Measurements from ENCODE around the gene ATG2B.

The ATG2B gene

DNA sequence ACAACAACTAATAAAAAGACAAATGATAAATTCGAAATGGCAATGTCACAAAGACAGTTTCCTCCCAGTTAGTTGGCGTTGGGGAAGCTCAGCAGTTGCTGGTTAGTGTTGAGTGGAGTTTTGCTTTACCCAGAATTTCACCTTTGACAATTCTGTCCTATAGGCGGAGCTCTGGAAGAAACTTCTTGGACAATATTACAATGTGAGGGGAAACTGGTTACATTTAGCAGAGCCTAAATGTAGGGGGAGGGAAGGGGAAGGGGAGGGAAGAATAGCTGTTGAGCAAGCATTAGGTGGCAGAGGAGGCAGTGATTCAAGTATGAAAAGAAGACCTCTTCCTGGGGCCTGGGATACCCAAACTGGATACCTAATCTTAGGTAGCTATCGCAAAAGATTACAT is 55.7 kb downstream of the ATG2B start:
- no peak for DNase-seq
- ATAC-seq, result no peak

DNA sequence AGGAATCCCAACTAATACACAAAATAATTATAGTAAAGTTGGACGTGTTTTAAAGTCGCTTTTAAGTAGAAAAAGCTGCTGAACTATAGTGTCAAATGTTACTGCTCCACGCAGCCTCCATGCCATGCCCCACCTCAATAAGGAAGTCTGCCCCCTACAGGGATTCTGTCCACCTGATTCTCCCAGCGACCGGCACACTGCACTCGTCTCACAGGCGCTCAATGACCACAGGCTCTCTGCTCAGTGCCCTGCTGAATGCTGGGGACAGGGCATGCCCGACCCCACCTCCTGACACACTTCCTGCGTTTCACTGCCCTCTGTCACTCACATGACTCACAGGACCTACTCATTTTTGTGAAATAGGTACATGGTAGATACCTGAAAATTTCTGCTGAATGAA is 58.2 kb downstream of the ATG2B start:
- no peak for ATAC-seq
- no peak for DNase-seq

DNA sequence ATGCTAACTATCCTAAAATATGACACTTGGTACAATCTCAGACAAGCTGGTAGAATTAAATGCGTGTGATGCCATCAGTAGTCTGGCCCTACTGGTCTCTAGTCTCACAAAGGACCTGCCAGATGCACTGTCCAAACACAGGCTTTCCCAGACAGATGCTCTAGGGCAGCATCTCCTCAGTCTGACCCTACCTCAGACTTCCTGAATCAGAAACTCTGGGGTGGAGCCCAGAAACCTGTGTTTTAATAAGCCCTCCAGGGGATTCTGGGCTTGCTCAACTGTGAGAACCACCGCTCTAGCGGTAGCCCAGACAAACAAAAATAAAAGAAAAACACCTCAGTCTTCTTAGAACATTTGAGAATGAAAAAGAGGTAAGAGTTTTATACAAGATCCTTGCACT is 59.2 kb downstream of the ATG2B start:
- DNase-seq (no peak), ATAC-seq (no peak)

DNA sequence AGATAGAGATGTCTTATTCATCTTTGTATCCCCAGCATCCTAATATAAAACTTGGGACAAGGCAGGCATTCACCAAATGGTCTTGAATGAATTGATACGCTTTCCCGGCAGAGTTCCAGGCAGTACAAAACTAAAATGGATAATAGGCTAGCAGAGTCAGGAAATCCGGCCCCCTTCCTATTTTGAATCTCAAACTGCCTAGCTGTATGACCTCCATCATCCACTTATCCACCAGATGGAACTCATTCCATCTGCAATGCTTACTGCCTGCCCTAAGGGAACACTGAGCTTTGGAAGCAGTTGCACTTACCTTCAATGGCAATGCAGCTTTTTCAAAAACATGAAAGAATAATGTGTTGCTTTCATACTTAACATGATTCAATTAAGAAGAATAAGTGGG is 63.7 kb downstream of the ATG2B start:
- no peak for DNase-seq
- no peak for ATAC-seq

DNA sequence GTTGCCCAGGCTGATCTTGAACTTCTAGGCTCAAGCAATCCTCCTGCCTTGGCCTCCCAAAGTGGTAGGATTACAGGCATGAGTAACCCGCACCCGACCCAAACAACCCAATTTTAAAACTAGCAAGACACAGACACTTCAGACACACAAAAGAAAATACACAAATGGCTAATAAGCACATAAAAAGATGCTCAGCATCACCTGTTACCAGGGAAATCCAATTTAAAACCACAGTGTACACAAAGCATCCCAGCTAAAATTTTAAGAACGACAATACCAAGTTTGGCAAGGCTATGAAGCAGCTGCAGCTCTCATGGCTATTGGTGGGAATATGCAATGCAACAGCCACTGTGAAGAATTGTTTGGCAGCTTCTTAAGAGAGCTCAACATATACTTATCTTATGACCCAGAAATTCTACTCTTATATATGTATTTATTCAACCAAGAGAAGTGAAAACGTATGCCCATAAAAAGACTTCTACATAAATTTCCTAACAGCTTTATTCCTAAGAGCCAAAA is 65.1 kb downstream of the ATG2B start:
- ATAC-seq, result no peak
- no peak for DNase-seq

DNA sequence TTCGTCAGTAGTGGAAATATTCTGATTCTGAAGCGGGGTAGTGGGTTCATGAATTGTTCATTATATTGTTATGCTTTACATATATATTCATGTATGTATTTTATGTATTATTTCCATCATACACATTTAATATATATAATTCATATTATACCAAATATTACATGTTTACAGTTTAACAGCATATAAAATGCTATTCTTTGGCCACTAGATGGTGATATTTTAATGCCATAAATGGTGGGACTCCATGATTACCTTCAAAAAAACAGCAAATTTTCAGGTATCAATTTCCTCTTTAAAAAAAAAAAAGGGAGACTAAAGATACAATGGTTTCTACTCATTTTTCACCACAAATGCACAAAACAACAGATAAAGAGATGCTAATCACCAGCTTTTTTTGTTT is 66.1 kb downstream of the ATG2B start:
- no peak for ATAC-seq
- no peak for DNase-seq

DNA sequence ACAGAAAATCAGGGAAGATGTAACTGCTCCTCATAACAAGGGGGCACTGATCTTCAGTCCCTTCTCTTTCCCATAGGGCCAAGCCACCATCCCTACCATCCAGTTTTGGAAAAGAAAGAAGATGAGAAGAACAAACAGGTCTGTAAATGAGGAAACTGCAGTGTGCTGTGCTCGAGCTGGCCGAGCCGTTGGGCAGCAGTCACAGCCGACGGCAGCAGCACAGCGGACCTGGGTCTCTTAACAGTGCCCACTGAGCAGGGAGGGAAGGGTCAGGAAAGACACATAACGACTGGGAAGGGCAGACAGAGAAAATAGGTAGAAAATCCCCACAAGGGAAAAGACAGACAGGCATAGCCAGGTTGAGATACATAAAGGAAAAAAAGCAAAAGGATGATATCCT is 68.9 kb downstream of the ATG2B start:
- DNase-seq, result no peak
- ATAC-seq, result no peak

DNA sequence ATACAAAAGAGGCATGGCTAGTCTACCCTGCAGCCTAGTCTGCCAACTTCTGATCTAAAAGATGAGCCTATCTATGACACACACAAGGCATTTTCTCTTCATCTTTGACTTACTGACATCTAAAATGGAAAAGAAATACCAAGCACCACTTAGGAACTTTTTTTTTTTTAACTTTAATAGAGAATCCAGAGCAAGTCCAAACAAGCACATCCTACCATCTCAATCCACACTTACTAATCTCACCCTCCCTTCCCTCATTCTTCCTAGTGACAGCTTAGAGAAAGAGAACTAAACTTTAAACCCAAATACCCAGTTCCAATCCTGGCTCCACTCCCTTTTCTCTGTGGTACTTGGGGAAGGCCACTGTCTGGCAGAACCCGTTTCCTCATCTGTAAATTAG is 75.3 kb downstream of the ATG2B start:
- ATAC-seq (no peak), DNase-seq (no peak)

DNA sequence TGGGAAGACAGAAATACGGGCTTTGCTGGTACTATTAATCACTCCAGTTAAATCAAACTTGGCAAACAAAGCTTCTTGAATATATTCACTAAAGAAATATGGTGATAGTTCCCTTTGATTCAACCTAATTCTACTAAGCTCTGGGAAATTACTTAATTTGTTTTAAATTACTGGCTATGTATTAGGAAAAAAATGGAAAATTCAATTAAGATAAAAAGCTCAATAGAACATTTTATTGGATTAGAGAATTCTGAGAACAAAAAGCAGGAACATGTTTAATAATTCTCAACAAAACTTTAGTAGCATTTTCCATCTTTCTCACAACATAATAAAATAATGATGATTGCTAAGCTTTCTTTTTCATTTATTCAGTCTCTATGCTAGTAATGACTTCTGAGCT is 76.9 kb downstream of the ATG2B start:
- no peak for DNase-seq
- no peak for ATAC-seq

DNA sequence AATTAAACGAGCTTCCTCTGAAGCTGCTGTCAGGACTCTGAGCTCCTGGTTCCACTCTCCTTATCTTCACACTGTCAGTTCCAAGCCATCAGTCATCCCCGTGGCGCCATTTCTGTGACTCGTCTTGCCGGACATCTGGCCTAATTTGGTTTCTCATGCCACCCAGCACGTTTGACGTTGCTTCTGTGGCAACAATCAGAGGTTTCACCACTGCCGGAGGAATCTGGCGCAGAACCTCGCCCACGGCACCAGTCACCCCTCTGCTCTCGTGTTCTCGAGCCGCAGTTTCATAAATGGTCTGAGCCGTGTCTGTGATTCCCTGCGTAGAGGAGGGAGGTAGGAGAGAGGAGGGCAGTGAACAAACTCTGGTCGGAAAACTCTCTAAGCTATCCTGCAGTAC is 77.5 kb downstream of the ATG2B start:
- no peak for ATAC-seq
- DNase-seq, result no peak

DNA sequence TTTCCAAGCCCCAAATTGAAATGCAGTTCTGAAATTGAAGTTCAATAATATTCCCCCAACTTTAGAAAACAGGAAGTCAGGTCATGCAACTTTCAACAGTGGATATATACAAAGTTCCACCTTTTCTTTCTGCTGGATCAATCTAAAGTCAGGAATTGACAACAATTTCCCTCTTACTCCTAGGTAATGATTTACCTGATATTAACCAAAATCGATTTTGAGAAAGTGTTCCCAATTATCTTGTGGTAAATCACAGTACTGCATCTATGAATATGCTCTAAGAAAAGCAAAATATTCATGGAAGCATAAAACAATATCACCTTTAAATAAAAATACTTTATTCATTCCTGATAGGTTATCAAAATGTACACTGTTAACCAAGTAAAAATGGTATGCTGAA is 78.7 kb downstream of the ATG2B start:
- ATAC-seq, result no peak
- DNase-seq, result no peak

DNA sequence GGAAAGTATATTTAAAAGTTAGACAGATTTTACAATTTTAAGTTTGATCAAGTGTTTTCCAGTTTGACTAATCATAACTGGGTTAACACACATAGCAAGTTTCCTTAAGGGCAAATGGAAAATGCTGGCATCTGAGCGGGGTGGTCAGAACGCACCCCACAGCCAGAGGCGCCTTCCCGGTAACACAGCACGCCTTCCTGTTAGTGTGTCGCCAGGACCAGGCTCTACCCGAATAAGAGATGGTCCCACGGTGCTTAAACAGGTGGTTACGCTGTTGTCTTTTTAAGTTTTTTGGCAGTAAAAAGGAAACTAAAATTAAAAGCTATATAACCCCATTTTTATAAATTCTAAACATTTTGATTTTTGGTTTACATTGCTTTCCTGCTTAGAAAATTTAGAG is 79.1 kb downstream of the ATG2B start:
- no peak for ATAC-seq
- DNase-seq, result no peak

DNA sequence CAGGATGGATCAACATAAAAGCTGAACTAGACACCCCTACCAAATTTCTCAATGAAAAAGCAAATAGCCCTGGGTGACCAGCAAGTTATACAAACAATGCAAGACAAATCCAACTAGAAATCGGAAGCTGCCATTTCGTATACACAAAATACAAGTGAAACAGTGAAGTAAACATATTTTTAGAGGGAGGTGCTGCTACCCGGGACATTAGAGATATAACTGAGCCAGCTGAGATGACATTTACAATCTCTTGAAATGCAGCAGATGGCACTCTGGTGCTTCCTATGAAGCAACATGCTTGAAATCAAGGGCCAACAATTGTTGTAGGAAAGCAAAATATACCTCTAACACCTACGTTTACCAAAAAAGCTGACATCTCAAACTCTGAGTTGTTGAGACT is 81.7 kb downstream of the ATG2B start:
- ATAC-seq, result no peak
- no peak for DNase-seq

DNA sequence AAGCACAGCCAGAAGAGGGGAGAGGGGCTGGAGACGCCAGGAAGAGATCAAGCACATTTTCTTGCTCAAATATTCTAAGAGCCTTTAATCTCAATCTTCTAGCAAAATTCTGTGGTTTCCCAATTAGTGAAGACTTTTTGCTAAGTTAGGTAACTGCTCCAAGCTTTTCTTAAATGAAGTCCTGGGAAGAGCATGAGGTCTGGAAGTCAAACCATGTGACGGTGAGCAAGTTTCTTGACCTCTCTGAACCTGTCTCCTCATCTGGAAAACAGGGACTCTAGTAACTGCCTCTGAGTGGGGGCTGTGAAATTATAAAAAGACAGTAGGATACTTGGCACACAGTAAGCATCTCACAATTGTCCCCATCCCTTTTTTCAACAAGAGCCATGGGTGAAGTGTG is 83.0 kb downstream of the ATG2B start:
- ATAC-seq (no peak), DNase-seq (no peak)

DNA sequence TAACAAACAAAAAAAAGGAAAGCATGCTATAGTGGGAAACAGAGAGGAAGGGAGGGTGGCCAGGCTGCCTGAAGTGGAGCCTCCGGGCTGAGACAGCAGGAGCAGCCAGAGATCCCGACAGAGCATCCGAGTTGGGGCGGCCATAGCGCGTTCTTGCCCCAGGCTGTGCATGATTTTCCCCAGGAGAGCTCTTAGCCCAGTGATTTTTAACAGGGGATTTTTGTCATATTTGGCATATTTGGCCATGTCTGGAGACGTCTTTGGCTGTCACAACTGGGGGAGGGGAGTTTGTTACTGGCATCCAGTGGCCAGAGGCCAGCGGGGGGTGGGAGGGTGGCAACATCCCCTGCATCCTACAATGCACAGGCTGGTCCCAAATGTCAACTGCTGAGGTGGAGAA is 83.6 kb downstream of the ATG2B start:
- DNase-seq, result no peak
- no peak for ATAC-seq

DNA sequence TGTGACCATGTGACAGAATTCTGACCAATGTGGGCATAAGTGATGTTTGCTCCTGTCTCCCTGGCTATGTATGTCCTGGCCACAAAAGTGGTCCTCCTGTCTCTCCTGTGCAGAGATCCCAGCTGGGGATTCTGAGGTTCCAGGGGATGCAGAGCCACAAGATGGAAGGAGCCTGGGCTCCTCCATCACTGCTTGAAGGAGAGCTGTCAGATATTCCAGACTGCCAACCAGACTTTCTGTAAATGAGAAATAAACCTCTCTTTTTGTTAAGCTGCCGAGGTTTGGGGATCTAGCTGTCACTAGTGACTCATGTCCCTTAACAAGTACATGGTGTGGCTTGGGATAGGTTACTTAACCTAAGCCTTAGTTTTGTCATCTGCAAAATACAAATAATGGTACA is 85.3 kb downstream of the ATG2B start:
- no peak for ATAC-seq

DNA sequence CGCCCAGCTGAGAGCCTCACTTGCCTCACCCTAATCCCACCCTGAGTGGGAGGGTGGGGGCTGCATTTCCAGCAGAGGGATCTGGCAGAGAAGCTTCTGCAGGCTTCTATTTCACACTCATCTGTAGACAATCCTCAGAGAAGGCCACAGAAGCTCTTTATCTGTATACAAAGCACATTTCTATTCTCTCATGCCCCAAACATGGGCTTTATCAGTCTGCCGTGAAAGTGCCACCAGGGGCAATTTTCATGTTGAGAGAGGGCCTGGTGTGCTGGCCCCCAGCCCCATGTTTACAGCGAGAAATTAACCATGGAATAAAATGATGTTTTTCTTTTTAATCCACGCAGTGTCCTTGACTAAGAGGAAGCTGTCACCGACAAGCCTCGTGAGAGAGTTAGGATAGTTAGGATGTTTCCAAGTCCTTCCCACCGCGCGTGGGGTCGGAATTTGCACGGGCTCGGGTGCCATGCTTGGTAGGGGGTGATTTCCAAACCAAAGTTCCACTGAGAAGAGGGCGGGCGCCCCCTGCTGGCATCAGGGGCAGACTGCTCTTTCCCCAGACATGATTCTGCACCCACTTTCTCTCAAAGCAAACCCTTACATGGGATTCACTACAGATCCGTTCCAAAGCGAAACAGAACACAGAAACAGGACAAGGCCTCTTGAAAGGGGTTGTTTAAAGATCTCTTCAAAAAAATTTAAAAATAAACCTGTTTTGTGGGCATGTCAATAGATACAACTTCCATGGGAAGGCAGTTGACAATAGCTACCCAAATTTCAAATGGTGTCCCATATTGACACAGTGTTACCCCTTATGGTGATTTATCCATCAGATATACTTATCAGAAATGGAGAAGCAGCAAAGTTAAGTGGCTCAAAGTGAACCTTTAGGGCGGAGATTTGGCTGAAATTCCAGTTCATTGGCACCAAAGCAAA is 87.7 kb downstream of the ATG2B start:
- ATAC-seq (peak; percentile 14), DNase-seq (peak; percentile 80)

More for the DNA sequence above, 85.3 kb downstream of the ATG2B start:
- DNase-seq, result no peak

DNA sequence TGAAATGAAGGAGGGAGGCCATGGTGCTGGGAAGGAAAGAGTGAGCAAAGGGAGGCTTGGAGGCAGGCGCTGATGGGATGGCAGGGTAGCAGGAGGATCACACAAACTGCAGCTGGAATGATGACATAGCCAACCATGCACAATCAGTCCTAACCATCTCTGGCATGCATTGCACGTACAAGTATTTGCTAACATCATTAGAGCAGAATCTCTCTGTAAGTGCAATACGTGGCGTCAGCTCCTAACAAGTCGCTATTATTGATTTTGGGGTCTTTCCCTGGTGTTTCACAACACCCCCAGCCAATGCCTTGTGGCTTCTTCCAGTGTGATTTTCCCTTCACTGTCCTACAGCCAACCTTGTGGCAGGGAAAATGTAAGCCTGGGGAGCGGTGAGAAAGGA is 88.6 kb downstream of the ATG2B start:
- ATAC-seq, result no peak
- no peak for DNase-seq

DNA sequence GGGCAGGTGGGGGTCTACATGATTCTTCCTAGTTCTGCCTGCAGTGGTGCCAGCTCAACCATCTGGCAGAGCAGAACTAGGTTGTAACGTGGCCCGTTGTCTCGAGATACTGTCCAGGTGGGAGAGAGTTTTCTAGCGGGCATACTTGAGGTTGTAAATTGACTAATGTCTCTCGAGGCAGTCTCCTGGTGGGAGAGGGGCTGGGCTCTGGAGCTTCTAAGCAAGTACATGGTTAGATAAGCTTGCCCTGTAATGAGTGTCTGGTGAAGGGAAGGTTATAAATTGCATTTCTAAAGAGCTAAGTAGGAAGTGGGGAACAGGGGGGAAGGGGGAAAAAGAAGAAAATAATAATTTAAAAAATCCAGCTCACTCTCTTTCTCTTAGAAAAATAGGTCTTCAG is 89.0 kb downstream of the ATG2B start:
- DNase-seq (no peak), ATAC-seq (no peak)

DNA sequence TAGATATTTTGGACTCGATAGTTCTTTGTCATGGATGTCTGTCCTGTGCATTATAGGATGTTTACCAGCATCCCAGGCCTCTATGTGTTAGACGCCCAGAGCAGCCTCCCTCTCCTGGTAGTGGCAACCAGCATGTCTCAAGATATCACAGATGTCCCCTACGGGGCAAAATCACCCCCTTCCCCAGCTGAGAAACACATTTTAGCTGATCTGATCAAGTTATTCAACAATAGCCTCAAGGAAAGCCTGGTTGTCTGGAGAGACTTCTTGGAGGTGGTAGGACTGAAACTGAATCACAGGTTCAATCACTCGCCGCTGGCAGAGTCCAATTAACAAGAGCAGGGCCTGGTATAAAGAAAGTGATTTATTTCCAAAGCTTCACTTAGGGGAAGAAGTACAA is 89.5 kb downstream of the ATG2B start:
- DNase-seq (no peak), ATAC-seq (no peak)

DNA sequence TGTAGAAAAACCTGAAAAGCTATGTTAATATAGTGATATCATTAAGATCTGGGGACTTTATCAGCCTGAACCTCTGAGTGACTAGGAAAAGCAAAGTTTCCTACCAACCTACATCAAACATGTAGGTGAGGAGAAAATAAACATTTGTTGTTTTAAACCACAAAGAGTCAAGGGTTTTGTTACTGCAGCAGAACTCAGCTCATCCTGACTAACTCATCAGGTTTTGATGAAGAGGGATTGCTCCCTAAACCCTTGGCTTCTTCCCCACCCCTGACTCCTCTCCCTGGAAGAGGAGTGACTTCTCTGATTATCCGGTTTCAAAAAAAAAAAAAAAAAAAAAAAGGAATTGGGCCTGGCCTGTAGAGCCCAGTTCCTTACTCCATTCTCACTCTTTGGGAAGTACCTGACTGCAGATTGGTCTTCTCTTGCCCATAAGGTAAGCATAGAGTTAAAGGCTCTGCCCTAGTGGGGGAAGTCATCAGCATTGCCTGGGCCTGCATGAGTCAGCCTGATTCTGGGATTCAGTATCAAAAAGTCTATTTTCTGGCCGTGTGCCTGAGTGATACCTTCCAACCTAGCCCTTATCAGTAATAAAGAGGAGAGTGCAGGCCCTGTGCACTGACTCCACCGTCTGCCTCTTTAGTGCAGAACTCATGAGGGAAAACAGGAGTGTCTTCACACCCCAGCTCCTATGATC is 90.2 kb downstream of the ATG2B start:
- ATAC-seq, result no peak

DNA sequence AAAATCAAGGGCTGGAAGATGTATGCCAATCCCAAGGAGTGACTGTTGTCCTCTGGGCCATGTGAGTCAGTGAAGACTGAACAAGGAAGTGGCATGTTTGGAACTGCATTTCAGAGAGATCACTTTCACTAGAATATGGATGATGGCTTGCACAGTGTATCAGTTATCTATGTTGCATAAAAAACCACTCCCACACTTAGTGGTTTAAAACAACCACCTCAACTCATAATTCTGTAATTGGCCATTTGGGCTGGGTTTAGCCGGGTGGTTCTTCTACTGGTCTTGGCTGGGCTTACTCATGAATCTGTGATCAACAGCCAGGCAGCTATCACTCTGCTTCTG is 91.7 kb downstream of the ATG2B start:
- ATAC-seq (no peak), DNase-seq (no peak)

More for the DNA sequence above, 90.2 kb downstream of the ATG2B start:
- DNase-seq, result no peak

DNA sequence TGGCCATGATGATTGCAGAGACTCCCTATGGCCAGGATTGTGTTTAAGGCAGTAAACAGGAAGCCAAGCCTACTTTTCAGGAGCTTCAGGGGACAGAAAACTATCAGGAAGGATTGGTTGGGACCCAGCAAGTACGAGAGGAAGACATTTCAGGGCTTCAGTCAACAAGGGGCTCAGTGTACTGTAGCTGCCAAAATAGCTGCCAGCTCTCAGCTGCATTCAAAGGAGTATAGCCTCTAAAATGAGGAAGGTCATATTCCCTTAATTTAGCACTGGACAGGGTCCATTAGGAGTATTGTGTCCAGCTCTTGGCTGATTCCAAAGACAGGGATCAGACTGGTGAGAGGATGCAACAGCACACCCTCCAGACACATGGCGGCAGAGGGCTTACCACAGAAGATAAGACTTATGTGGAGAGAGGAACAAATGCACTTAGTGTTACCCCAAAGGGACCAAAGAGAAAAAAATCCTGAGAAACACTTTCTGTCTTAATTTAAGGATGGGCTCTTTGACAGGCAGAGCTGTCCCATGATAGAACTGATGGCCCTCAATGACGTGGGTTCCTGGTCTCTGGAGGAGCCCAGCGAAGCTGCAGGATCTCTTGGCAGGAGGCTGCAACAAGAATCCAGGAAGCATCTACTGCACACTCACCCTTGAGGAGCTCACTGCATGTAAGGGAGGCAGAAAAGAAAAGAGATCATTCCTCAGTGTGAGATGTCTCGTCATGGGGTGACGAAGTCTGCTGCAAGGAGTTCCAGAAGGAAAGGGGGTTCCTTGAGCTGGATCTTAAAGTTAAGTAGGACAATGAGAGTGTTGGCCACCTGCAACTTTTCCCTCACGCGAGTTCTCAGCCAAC is 92.3 kb downstream of the ATG2B start:
- ATAC-seq, result no peak
- DNase-seq, result no peak

Measured in stimulated activated naive CD8-positive, alpha-beta T cell treated with anti-CD3 and anti-CD28 coated beads, Interleukin-15, Interleukin-2, amounts not matched to agents 100 U/mL and 50 U/mL, for 24 hours (primary cell).